GM19397 (cell line): ENCODE results near the gene APBB2.
"Not testable (repeated sequence)": the region's sequence is repeated elsewhere in the genome, so short reads cannot be mapped to it uniquely, and the experiment has no call there.

ENCODE experiments used
- ATAC-seq: cut with Tn5 transposase; IDR thresholded peaks from one replicate; pipeline ENCODE4 v1.9.1; 2021; ENCODE audit warnings: mild to moderate bottlenecking, moderate library complexity; ENCODE audit not compliant: unreplicated experiment

APBB2 gene

GRCh38 chr4:40840255-40840984 is 373.9 kb downstream of the APBB2 start:
- peak; percentile 19 for ATAC-seq

GRCh38 chr4:40838742-40839141 is 375.6 kb downstream of the APBB2 start:
- no peak for ATAC-seq

- ATAC-seq: no peak
Measured at GRCh38 chr4:40837094-40837870, 377.1 kb downstream of the APBB2 start.

- no peak for ATAC-seq
Measured at GRCh38 chr4:40833212-40833611, 381.1 kb downstream of the APBB2 start.

GRCh38 chr4:40832175-40832574 is 382.2 kb downstream of the APBB2 start:
- ATAC-seq: no peak

GRCh38 chr4:40831146-40831907 is 383.0 kb downstream of the APBB2 start:
- ATAC-seq: no peak

- ATAC-seq: no peak
Measured at GRCh38 chr4:40829586-40829985, 384.8 kb downstream of the APBB2 start.

GRCh38 chr4:40828661-40829060 is 385.7 kb downstream of the APBB2 start:
- ATAC-seq: no peak

GRCh38 chr4:40827758-40828157 is 386.6 kb downstream of the APBB2 start:
- no peak for ATAC-seq

GRCh38 chr4:40826821-40827220 is 387.5 kb downstream of the APBB2 start:
- ATAC-seq: no peak

GRCh38 chr4:40825014-40825838 is 389.1 kb downstream of the APBB2 start:
- ATAC-seq: no peak

- ATAC-seq: no peak
Measured at GRCh38 chr4:40822420-40823166, 391.7 kb downstream of the APBB2 start.

- no peak for ATAC-seq
Measured at GRCh38 chr4:40820101-40820500, 394.2 kb downstream of the APBB2 start.

- ATAC-seq: not testable (repeated sequence)
Measured at GRCh38 chr4:40817157-40817556, 397.2 kb downstream of the APBB2 start.

GRCh38 chr4:40812856-40813255 is 401.5 kb downstream of the APBB2 start:
- ATAC-seq: no peak

- ATAC-seq: no peak
Measured at GRCh38 chr4:40812386-40812785, 402.0 kb downstream of the APBB2 start.

- no peak for ATAC-seq
Measured at GRCh38 chr4:40811956-40812355, 402.4 kb downstream of the APBB2 start.

GRCh38 chr4:40808926-40809457 is 405.4 kb downstream of the APBB2 start:
- no peak for ATAC-seq

GRCh38 chr4:40804598-40804997 is 409.7 kb downstream of the APBB2 start:
- ATAC-seq: no peak

GRCh38 chr4:40800064-40800463 is 414.3 kb downstream of the APBB2 start:
- no peak for ATAC-seq
